T47D (cell line): ENCODE measurements around the gene SLIT3.
A peak's percentile ranks its signal among the peaks of the same experiment; 100 is the strongest.

Experiments
- DNase-seq, 2 experiments: peaks; one replicate each; pipeline versions ENCODE4 v3.0.0 to v3.0.0-alpha.2; 2011 to 2012; ENCODE audit warnings: low read depth in 1 of 2, low spot score in 1 of 2
- JUND ChIP-seq: IDR thresholded peaks from 2 replicates; pipeline ENCODE4 v1.6.1; 2012; ENCODE audit warnings: low read depth
- in situ Hi-C: cut with HindIII; loops from 2 replicates; pipeline ENCODE4 v1.10.0; 2016; ENCODE audit warnings: low sequenced_read_pairs, low pct_unique_long_range_greater_than_20kb

Gene SLIT3

GRCh38 chr5:168874713-168875380 lies 426.1 kb downstream of the SLIT3 start:
- DNase-seq, result peak in 1 of 2 experiments; percentile 33
- in situ Hi-C loops, result no loop called here
- no peak for TF ChIP-seq JUND

- in situ Hi-C loops, result no loop called here
- TF ChIP-seq JUND, result no peak
- DNase-seq, result no peak
Observed at GRCh38 chr5:168872246-168872645, 428.7 kb downstream of the SLIT3 start.

- TF ChIP-seq JUND, result no peak
- in situ Hi-C loops, result no loop called here
- no peak for DNase-seq
Observed at GRCh38 chr5:168870910-168871309, 430.0 kb downstream of the SLIT3 start.

GRCh38 chr5:168869615-168870227 lies 431.2 kb downstream of the SLIT3 start:
- no peak for DNase-seq
- in situ Hi-C loops, result no loop called here

GRCh38 chr5:168867241-168867640 lies 433.7 kb downstream of the SLIT3 start:
- TF ChIP-seq JUND, result no peak
- in situ Hi-C loops, result no loop called here
- no peak for DNase-seq

More at GRCh38 chr5:168869615-168870227, 431.2 kb downstream of the SLIT3 start:
- no peak for TF ChIP-seq JUND

- no peak for DNase-seq
- TF ChIP-seq JUND, result no peak
- in situ Hi-C loops, result no loop called here
Observed at GRCh38 chr5:168865968-168866367, 435.0 kb downstream of the SLIT3 start.

GRCh38 chr5:168863021-168863420 lies 437.9 kb downstream of the SLIT3 start:
- no peak for TF ChIP-seq JUND
- no peak for DNase-seq
- in situ Hi-C loops, result no loop called here

GRCh38 chr5:168860503-168860902 lies 440.4 kb downstream of the SLIT3 start:
- TF ChIP-seq JUND, result no peak
- in situ Hi-C loops, result no loop called here

GRCh38 chr5:168860081-168860480 lies 440.9 kb downstream of the SLIT3 start:
- no peak for DNase-seq
- no peak for TF ChIP-seq JUND
- in situ Hi-C loops, result no loop called here

More at GRCh38 chr5:168860503-168860902, 440.4 kb downstream of the SLIT3 start:
- DNase-seq, result no peak

GRCh38 chr5:168859471-168859870 lies 441.5 kb downstream of the SLIT3 start:
- no peak for TF ChIP-seq JUND
- no peak for DNase-seq
- in situ Hi-C loops, result no loop called here

GRCh38 chr5:168858994-168859393 lies 441.9 kb downstream of the SLIT3 start:
- in situ Hi-C loops, result no loop called here
- no peak for TF ChIP-seq JUND
- DNase-seq, result no peak

GRCh38 chr5:168858371-168858770 lies 442.6 kb downstream of the SLIT3 start:
- DNase-seq, result no peak
- in situ Hi-C loops, result no loop called here
- TF ChIP-seq JUND, result no peak

- no peak for DNase-seq
- in situ Hi-C loops, result no loop called here
- TF ChIP-seq JUND, result no peak
Observed at GRCh38 chr5:168853972-168854371, 447.0 kb downstream of the SLIT3 start.
